Measurements from ENCODE around the gene LKAAEAR1. TPM values are rescaled to one million over a fixed set of nuclear protein-coding genes. Genes with fewer than 3 reads are reported as not detected.

The LKAAEAR1 gene
- total and polyA plus RNA-seq, 4 donors: not detected

DNA sequence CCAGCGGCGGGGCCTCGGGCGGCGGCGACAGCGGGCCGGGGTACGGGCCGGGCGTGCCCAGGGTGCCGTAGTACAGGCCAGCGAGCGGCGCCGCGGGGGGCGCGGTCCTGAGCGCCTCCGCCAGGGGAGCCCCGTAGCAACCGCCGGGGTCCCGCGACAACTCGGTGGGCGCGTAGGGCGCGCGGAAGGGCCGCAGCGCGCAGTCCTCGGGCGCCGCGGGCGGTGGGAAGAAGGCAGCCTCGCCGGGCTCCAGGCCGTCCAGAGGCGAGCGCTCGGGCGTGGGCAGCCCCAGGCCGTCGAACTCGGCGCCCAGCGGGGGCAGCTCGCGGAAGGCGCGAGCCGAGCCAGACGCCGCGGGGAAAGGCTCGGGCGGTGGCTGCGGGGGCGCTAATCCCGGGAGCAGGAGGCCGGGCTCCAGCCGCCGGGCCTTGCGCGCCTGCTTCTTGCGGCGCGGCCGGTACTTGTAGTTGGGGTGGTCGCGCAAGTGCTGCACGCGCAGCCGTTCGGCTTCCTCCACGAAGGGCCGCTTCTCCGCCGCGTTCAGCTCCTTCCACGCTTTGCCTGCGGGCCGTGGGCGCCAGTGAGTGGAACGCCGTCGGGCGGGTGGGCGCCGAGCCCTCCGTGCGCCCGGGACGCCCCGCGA lies 35.7 kb downstream of the LKAAEAR1 start:
- Histone ChIP-seq H3K4me3 (ENCODE audit: low read length in 2 of 2) (no peak overlapping the region), H3K9me3 (ENCODE audit: control insufficient read depth, low read length) (no peaks in the 10 kb centered on the region), H3K36me3 (ENCODE audit: control insufficient read depth in 1 of 2, insufficient read depth in 2 of 2, low read length in 1 of 2) (no peaks in the 10 kb centered on the region), H3K4me1 (ENCODE audit: control insufficient read depth in 1 of 2, insufficient read depth in 2 of 2, low read length in 2 of 2) (no peaks in the 10 kb centered on the region), H3K27me3 (ENCODE audit: control insufficient read depth in 1 of 2, insufficient read depth in 2 of 2, low read length in 1 of 2) (no peaks in the 10 kb centered on the region), H3K27ac (ENCODE audit: low read depth in 1 of 2, low read length in 2 of 2) (no peak overlapping the region)
- intact Hi-C loops (cut with DNase I): no loop called here
- ATAC-seq (ENCODE audit: low FRiP score) (no peak), DNase-seq (no peak)
- 1 to 3% methylated on average over 72 to 101 of the region's 101 CpGs for WGBS, 2 donors

DNA sequence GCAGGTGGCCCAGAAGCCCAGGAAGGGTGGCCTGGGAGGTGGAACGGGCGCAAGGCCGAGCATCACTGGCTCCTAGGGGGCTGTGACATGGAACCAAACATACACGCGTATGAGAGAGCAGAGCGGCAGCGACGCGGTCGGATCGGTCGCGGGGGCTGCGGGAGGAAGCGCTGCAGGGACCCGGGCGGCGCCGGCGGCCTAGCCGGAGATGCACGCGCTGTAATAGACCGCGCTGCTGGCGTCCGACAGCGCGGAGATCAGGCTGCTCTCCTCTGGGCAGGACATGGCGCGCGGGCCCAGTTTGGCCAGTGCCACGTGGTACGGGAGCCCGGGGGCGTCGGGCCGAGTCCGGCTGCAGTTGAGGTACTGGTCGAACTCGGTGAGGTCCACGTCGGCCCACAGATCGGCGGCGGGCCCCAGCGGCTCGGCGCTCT lies 36.2 kb downstream of the LKAAEAR1 start:
- no peaks in the 10 kb centered on the region for H3K27me3 ChIP-seq (ENCODE audit: control insufficient read depth in 1 of 2, insufficient read depth in 2 of 2, low read length in 1 of 2)
- no peak overlapping the region for H3K4me3 ChIP-seq (ENCODE audit: low read length in 2 of 2)
- H3K36me3 ChIP-seq (ENCODE audit: control insufficient read depth in 1 of 2, insufficient read depth in 2 of 2, low read length in 1 of 2): no peaks in the 10 kb centered on the region
- no peaks in the 10 kb centered on the region for H3K4me1 ChIP-seq (ENCODE audit: control insufficient read depth in 1 of 2, insufficient read depth in 2 of 2, low read length in 2 of 2)
- WGBS, 2 donors: 12% methylated on average over 35 to 49 of the region's 49 CpGs
- H3K9me3 ChIP-seq (ENCODE audit: control insufficient read depth, low read length): no peaks in the 10 kb centered on the region
- ATAC-seq (ENCODE audit: low FRiP score) (no peak), DNase-seq (no peak)
- intact Hi-C loops (cut with DNase I): no loop called here
- H3K27ac ChIP-seq (ENCODE audit: low read depth in 1 of 2, low read length in 2 of 2): no peak overlapping the region

DNA sequence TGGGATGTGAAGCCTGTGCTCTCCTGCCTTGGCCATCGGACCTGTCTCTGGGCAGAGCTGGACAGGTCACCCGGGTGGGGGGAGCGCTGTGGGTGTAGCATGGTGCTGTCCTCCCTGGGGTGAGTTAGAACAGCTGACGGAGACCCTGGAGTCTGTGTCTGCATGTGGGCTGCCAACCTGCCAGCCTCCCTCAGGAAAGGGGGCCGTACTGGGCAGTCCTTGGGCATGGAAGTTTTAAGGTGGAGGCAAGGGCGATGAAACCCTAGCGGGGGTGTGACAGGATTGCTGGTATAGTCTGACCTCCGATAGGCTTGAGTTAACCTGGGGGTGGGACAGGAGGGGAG lies 37.2 kb downstream of the LKAAEAR1 start:
- DNase-seq: no peak
- Histone ChIP-seq H3K4me1 (ENCODE audit: control insufficient read depth in 1 of 2, insufficient read depth in 2 of 2, low read length in 2 of 2) (no peaks in the 10 kb centered on the region), H3K27me3 (ENCODE audit: control insufficient read depth in 1 of 2, insufficient read depth in 2 of 2, low read length in 1 of 2) (no peaks in the 10 kb centered on the region), H3K27ac (ENCODE audit: low read depth in 1 of 2, low read length in 2 of 2) (no peak overlapping the region), H3K9me3 (ENCODE audit: control insufficient read depth, low read length) (no peaks in the 10 kb centered on the region), H3K4me3 (ENCODE audit: low read length in 2 of 2) (no peak overlapping the region), H3K36me3 (ENCODE audit: control insufficient read depth in 1 of 2, insufficient read depth in 2 of 2, low read length in 1 of 2) (no peaks in the 10 kb centered on the region)
- ATAC-seq (ENCODE audit: low FRiP score): no peak
- intact Hi-C loops (cut with DNase I): no loop called here
- 78 to 79% methylated on average over 8 of the region's 8 CpGs for WGBS, 2 donors

DNA sequence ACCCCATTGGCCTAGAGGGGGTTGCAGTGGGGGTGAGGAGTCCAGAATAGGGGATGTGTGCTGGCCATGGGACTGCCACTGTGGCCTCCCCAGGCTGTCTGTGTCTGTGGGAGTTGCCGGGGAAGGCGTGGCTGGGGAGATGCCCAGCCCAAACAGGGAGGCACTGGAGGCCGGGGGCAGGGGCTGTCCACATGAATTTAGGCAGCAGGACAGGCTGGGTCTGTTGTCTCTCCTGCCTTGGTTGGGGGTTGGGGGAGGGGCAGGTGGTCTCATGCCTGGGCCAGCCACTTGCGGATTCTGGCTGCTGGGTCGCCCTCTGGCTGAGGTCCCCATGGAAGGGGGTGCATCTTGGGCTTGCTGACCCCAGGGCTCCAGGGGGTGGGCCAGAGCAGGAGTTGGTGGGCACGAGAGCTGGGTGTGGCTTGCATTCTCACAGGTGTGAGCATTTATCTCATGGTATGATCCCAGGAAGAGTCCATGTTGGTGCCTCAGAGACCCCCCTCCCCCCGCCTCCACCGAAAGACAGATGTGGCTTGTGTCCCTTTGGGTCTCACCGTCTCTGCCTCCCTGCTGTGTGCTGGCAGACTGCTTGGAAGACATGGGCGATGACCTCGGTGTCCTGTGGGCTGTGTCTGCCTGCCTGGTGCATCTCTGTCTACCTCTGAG lies 38.7 kb downstream of the LKAAEAR1 start:
- Histone ChIP-seq H3K36me3 (ENCODE audit: control insufficient read depth in 1 of 2, insufficient read depth in 2 of 2, low read length in 1 of 2) (no peaks in the 10 kb centered on the region), H3K4me3 (ENCODE audit: low read length in 2 of 2) (no peak overlapping the region), H3K27me3 (ENCODE audit: control insufficient read depth in 1 of 2, insufficient read depth in 2 of 2, low read length in 1 of 2) (no peaks in the 10 kb centered on the region), H3K9me3 (ENCODE audit: control insufficient read depth, low read length) (no peaks in the 10 kb centered on the region), H3K27ac (ENCODE audit: low read depth in 1 of 2, low read length in 2 of 2) (no peak overlapping the region), H3K4me1 (ENCODE audit: control insufficient read depth in 1 of 2, insufficient read depth in 2 of 2, low read length in 2 of 2) (no peaks in the 10 kb centered on the region)
- no peak for DNase-seq
- WGBS, 2 donors: 71 to 78% methylated on average over 8 to 11 of the region's 11 CpGs
- intact Hi-C loops (cut with DNase I): no loop called here
- ATAC-seq (ENCODE audit: low FRiP score): no peak

DNA sequence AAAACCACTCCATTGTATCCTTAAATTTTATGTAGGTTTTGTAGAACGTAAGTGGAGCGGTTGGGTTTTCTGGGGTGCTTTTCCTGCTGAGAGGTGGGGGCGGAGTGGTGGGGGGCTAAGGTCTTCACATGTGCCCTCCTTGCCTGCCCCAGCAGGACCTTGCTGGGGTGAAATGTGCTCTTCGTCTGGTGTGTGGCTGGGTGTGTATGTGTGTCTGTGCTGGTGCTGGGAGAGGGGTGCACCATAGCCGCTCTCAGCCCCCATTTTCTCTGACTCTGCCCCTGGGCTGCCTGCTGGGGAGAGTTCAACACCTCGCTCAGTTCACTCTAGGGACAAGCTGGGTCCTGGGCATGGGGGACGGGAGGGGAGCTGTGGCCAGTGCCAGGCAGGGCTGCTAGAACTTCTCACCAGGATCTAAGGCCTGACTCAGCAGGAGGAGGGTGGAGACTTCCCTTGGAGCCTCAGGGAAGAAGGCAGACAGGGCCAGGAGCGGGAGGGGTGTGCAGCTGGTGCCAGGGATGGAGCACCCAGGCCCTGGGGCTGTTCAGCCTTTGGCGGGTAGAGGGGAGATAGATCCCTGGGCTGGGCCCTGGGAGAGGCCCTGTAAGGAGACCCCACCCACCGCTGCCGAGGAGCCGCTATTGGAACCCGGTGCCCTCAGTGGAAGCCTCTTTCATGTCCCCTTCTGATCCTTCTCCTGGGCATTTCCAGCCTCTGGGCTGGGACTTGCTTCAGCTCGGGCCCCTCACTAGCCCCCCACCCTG lies 39.5 kb downstream of the LKAAEAR1 start:
- DNase-seq (no peak), ATAC-seq (ENCODE audit: low FRiP score) (no peak)
- Histone ChIP-seq H3K4me3 (ENCODE audit: low read length in 2 of 2) (no peak overlapping the region), H3K4me1 (ENCODE audit: control insufficient read depth in 1 of 2, insufficient read depth in 2 of 2, low read length in 2 of 2) (no peaks in the 10 kb centered on the region), H3K27ac (ENCODE audit: low read depth in 1 of 2, low read length in 2 of 2) (no peak overlapping the region), H3K27me3 (ENCODE audit: control insufficient read depth in 1 of 2, insufficient read depth in 2 of 2, low read length in 1 of 2) (no peaks in the 10 kb centered on the region), H3K9me3 (ENCODE audit: control insufficient read depth, low read length) (no peaks in the 10 kb centered on the region), H3K36me3 (ENCODE audit: control insufficient read depth in 1 of 2, insufficient read depth in 2 of 2, low read length in 1 of 2) (no peaks in the 10 kb centered on the region)
- intact Hi-C loops (cut with DNase I): no loop called here
- 58 to 59% methylated on average over 14 of the region's 14 CpGs for WGBS, 2 donors

DNA sequence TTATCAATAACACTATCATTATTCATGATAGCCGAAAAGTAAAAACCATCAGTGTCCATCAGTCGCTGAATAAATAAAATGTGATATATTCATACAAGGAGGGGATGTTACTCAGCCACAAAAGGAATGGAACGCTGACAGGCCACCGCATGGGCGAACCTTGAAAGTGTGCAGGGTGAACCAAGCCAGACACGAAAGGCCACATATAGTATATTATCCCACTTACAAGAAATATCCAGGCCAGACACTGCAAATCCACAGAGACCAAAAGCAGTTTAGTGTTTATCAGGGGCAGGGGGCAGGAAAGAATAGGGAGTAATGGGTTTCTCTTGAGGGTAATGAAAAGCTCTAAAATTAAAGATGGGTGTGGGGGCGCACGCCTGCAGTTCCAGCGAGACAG lies 40.4 kb downstream of the LKAAEAR1 start:
- DNase-seq (no peak), ATAC-seq (ENCODE audit: low FRiP score) (no peak)
- 92% methylated on average over 9 of the region's 9 CpGs for WGBS, 2 donors
- Histone ChIP-seq H3K4me1 (ENCODE audit: control insufficient read depth in 1 of 2, insufficient read depth in 2 of 2, low read length in 2 of 2) (no peaks in the 10 kb centered on the region), H3K4me3 (ENCODE audit: low read length in 2 of 2) (no peak overlapping the region), H3K9me3 (ENCODE audit: control insufficient read depth, low read length) (no peaks in the 10 kb centered on the region), H3K27me3 (ENCODE audit: control insufficient read depth in 1 of 2, insufficient read depth in 2 of 2, low read length in 1 of 2) (no peaks in the 10 kb centered on the region), H3K27ac (ENCODE audit: low read depth in 1 of 2, low read length in 2 of 2) (no peak overlapping the region), H3K36me3 (ENCODE audit: control insufficient read depth in 1 of 2, insufficient read depth in 2 of 2, low read length in 1 of 2) (no peaks in the 10 kb centered on the region)
- intact Hi-C loops (cut with DNase I): no loop called here

DNA sequence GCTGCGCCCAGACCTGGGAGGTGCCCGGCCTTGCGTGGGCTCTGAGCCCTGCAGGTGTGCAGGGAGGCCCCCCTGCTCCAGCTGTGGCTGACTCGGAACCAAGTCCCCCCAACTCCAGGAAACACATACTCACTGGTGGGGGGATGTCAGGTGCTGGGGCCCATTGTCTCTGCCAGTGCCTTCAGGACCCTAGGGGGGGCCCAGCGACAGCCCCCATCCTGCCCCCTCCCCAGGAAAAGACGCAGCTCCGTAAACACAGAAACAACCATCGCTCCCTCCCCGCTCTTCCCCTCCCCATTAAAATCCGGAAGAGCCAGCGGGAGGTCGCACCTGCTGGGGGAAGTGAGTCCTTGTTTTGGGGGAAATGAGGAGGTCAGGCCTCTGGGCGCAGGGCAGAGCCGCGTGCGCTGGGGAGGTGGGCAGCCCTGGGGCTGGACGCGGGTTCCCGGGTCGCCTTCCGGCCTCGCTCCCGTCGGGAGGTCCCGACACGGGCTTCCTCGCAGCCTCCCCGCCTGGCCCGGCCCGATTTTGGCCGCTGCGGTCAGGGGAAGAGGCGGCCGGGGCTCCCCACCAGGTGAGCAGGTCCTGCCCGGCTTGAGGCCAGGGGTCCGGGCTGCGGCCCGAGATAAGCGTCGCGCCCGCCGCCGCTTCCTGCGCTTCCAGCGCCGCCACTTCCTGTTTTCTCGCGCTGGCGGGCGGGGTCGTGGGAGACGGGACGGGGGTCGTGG lies 42.0 kb downstream of the LKAAEAR1 start:
- DNase-seq (no peak), ATAC-seq (ENCODE audit: low FRiP score) (no peak)
- Histone ChIP-seq H3K4me3 (ENCODE audit: low read length in 2 of 2) (no peak overlapping the region), H3K4me1 (ENCODE audit: control insufficient read depth in 1 of 2, insufficient read depth in 2 of 2, low read length in 2 of 2) (no peaks in the 10 kb centered on the region), H3K27me3 (ENCODE audit: control insufficient read depth in 1 of 2, insufficient read depth in 2 of 2, low read length in 1 of 2) (no peaks in the 10 kb centered on the region), H3K9me3 (ENCODE audit: control insufficient read depth, low read length) (no peaks in the 10 kb centered on the region), H3K27ac (ENCODE audit: low read depth in 1 of 2, low read length in 2 of 2) (no peak overlapping the region), H3K36me3 (ENCODE audit: control insufficient read depth in 1 of 2, insufficient read depth in 2 of 2, low read length in 1 of 2) (no peaks in the 10 kb centered on the region)
- intact Hi-C loops (cut with DNase I): no loop called here
- 2% methylated on average over 47 to 55 of the region's 55 CpGs for WGBS, 2 donors

DNA sequence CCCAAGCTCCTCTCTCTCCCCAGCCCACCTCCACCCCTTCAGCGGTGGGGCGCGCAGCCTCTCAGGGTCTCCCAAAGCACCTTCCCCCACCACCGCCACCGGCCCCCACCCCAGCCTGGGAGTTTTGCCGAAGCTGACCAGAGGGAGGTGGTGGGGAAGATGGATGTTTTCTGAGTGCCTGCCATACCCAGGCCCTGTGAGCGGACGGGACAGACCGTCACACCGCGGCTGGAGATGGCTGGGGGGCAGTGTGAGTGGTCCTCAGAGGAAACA lies 42.5 kb downstream of the LKAAEAR1 start:
- Histone ChIP-seq H3K27me3 (ENCODE audit: control insufficient read depth in 1 of 2, insufficient read depth in 2 of 2, low read length in 1 of 2) (no peaks in the 10 kb centered on the region), H3K9me3 (ENCODE audit: control insufficient read depth, low read length) (no peaks in the 10 kb centered on the region), H3K4me3 (ENCODE audit: low read length in 2 of 2) (no peak overlapping the region), H3K4me1 (ENCODE audit: control insufficient read depth in 1 of 2, insufficient read depth in 2 of 2, low read length in 2 of 2) (no peaks in the 10 kb centered on the region), H3K27ac (ENCODE audit: low read depth in 1 of 2, low read length in 2 of 2) (no peak overlapping the region), H3K36me3 (ENCODE audit: control insufficient read depth in 1 of 2, insufficient read depth in 2 of 2, low read length in 1 of 2) (no peaks in the 10 kb centered on the region)
- intact Hi-C loops (cut with DNase I): no loop called here
- no peak for DNase-seq
- 5 to 9% methylated on average over 11 of the region's 11 CpGs for WGBS, 2 donors
- no peak for ATAC-seq (ENCODE audit: low FRiP score)
